Liver (tissue), 9 donors: ENCODE measurements around the gene ERAL1. TPM values are rescaled to one million over a fixed set of nuclear protein-coding genes. Genes with fewer than 3 reads are reported as not detected.

Source experiments
- DNase-seq: peaks from one replicate; pipeline ENCODE4 v3.0.0-alpha.2; 2017; ENCODE audit warnings: low spot score
- H3K27ac ChIP-seq, 2 donors: one replicate each; pipeline ENCODE4 v1.7.0; 2013; ENCODE audit warnings: inconsistent platforms in 2 of 2, low read length in 2 of 2, control low read depth in 1 of 2, low read depth in 1 of 2, mild to moderate bottlenecking in 1 of 2
- H3K27me3 ChIP-seq, 4 donors: one replicate each; pipeline versions ENCODE4 v1.6.1 to v1.7.0; 2013; ENCODE audit warnings: low read length in 3 of 4, inconsistent platforms in 1 of 4, mild to moderate bottlenecking in 1 of 4, moderate library complexity in 1 of 4; ENCODE audit not compliant: control insufficient read depth in 4 of 4, insufficient read depth in 4 of 4
- H3K36me3 ChIP-seq, 4 donors: one replicate each; pipeline versions ENCODE4 v1.6.1 to v1.7.0; 2013; ENCODE audit warnings: low read length in 3 of 4, mild to moderate bottlenecking in 3 of 4, low read depth in 1 of 4, moderate library complexity in 1 of 4; ENCODE audit not compliant: control insufficient read depth in 4 of 4, insufficient read depth in 3 of 4
- H3K4me1 ChIP-seq, 4 donors: one replicate each; pipeline versions ENCODE4 v1.6.1 to v1.7.0; 2013; ENCODE audit warnings: low read length in 3 of 4, mild to moderate bottlenecking in 3 of 4, moderate library complexity in 1 of 4; ENCODE audit not compliant: control insufficient read depth in 4 of 4, insufficient read depth in 4 of 4
- H3K4me3 ChIP-seq, 3 donors: one replicate each; pipeline versions ENCODE4 v1.6.1 to v1.7.0; 2013; ENCODE audit warnings: low read length in 3 of 3, control low read depth in 1 of 3, low read depth in 1 of 3, mild to moderate bottlenecking in 1 of 3
- H3K9ac ChIP-seq, 2 donors: one replicate each; pipeline ENCODE4 v1.7.0; 2013; ENCODE audit warnings: low read length in 2 of 2, mild to moderate bottlenecking in 2 of 2, moderate library complexity in 2 of 2, control low read depth in 1 of 2, low read depth in 1 of 2
- H3K9me3 ChIP-seq, 4 donors: one replicate each; pipeline versions ENCODE4 v1.6.1 to v1.7.0; 2013; ENCODE audit warnings: low read length in 3 of 4; ENCODE audit not compliant: control insufficient read depth in 4 of 4
- FOXA1 ChIP-seq: IDR thresholded peaks from 2 replicates; pipeline ENCODE4 v1.6.1; 2016; ENCODE audit warnings: antibody characterized with exemption
- HNF4A ChIP-seq, 2 donors: conservative IDR thresholded peaks; 2 replicates each; pipeline ENCODE4 v1.6.1; 2016; ENCODE audit warnings: antibody characterized with exemption in 2 of 2, mild to moderate bottlenecking in 2 of 2
- HNF4G ChIP-seq: IDR thresholded peaks from 2 replicates; pipeline ENCODE4 v1.6.1; 2016; ENCODE audit warnings: antibody characterized with exemption
- JUND ChIP-seq, 2 donors: IDR thresholded peaks; 2 replicates each; pipeline ENCODE4 v1.6.1; 2016; ENCODE audit warnings: antibody characterized with exemption in 2 of 2
- REST ChIP-seq: IDR thresholded peaks from 2 replicates; pipeline ENCODE4 v1.6.1; 2016; ENCODE audit warnings: antibody characterized with exemption, mild to moderate bottlenecking
- RXRA ChIP-seq, 2 donors: IDR thresholded peaks; 2 replicates each; pipeline ENCODE4 v1.6.1; 2017 to 2018; ENCODE audit warnings: antibody characterized with exemption in 2 of 2, mild to moderate bottlenecking in 1 of 2
- WGBS: extraction: QIAGEN DNeasy Blood & Tissue Kit; methylation state at CpG from one replicate; pipeline ENCODE4 v1.1.7; 2013; 5-methylcytosine and 5-hydroxymethylcytosine counted together
- polyA plus RNA-seq, 2 donors: library from polyadenylated mRNA; stranded (reverse) in 1 of 2; unstranded in 1 of 2; fragments of 200-250 nt in 1 of 2; fragments of >200 nt in 1 of 2; fragmentation: Nextera tagmentation in 1 of 2; extraction: Ambion mirVana in 1 of 2; gene quantifications; one replicate each; pipeline versions ENCODE4 v1.2.1 to v1.2.3, GENCODE V29; 2013 to 2015
- total RNA-seq, 2 donors: library from RNA; depleted of rRNA; stranded (reverse); fragments of >200 nt; gene quantifications; one replicate each; pipeline ENCODE4 v1.2.3, GENCODE V29; 2014
- TF ChIP-seq, protein P1 (sequence below): IDR thresholded peaks from 2 replicates; pipeline ENCODE4 v1.6.1; 2016; ENCODE audit warnings: antibody characterized with exemption
- donor health status: healthy.
- donor health status: healthy.
- donor health status: healthy.
- donor health status: healthy.
- donor health status: healthy.

The ERAL1 gene
- total and polyA plus RNA-seq, 4 donors = 17.3 to 34.5 (median 29.5) TPM

- H3K27me3 ChIP-seq = no peaks in the 10 kb centered on the region
- peaks cover 0 to 3% (median 0%) of the 10 kb centered on the region in 4 donors for H3K36me3 ChIP-seq
- H3K27ac ChIP-seq = no peak overlapping the region
- TF ChIP-seq HNF4G (no peak), FOXA1 (no peak), JUND (IDR thresholded peaks at IDR 0.05) (no peak), REST (no peak), HNF4A (conservative IDR thresholded peaks at IDR 0.05) (no peak)
- TF ChIP-seq, protein P1, sequence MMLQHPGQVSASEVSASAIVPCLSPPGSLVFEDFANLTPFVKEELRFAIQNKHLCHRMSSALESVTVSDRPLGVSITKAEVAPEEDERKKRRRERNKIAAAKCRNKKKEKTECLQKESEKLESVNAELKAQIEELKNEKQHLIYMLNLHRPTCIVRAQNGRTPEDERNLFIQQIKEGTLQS = no peak
- H3K4me1 ChIP-seq = peaks cover 11 to 34% (median 25%) of the 10 kb centered on the region in 4 donors
- whole genome bisulfite sequencing = 96% methylated on average over 5 of the region's 5 CpGs
- no peak overlapping the region for H3K9ac ChIP-seq
- H3K4me3 ChIP-seq = no peak overlapping the region
- H3K9me3 ChIP-seq = no peaks in the 10 kb centered on the region
- no peak for DNase-seq
These were observed 44.5 kb downstream of the ERAL1 start for GRCh38 chr17:28899212-28899815.

DNA sequence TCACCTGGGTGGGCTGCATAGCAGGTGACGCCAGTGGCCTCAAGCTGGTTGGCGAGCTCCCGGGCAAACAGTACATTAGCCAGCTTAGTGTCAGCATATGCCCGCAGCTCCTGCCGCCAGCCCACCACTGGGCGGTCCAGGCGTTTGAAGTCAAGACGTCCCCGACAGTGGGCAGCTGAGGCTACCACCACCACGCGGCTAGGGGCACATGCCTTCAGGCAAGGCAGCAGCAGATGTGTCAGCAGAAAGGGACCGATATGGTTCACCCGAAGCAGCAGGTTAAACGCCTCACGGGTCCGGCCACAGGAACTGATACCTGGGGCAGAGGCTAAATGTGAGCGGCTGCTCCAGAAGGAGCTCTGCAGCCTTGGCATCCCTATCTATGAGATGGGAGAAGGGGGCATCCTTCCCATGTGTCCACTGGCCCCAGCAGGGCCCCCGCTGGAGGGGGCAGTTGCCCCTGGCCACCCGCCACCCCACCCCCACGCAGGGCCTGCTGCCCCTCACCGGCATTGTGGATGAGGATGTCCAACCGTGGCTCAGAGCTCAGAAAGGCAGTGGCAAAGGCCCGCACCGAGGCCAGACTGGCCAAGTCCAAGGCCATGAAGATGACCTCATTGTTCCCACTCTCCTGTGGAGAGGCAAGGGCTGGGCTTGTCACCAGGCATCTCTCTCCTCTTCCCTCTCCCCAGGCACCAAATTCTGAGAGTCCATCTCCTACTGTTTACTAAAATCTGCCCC lies 46.3 kb downstream of the ERAL1 start:
- H3K36me3 ChIP-seq = peaks cover 0 to 4% (median under 1%) of the 10 kb centered on the region in 4 donors
- H3K9ac ChIP-seq = no peak overlapping the region
- H3K4me3 ChIP-seq = no peak overlapping the region
- 91% methylated on average over 24 of the region's 24 CpGs for WGBS
- H3K4me1 ChIP-seq = peaks cover 8 to 28% (median 21%) of the 10 kb centered on the region in 4 donors
- no peak for TF ChIP-seq JUND (IDR thresholded peaks at IDR 0.05)
- TF ChIP-seq HNF4A (conservative IDR thresholded peaks at IDR 0.05) = peak in 1 of 2 donors; percentile 4
- H3K27me3 ChIP-seq = no peaks in the 10 kb centered on the region
- H3K27ac ChIP-seq = no peak overlapping the region
- DNase-seq = no peak
- H3K9me3 ChIP-seq = no peaks in the 10 kb centered on the region

DNA sequence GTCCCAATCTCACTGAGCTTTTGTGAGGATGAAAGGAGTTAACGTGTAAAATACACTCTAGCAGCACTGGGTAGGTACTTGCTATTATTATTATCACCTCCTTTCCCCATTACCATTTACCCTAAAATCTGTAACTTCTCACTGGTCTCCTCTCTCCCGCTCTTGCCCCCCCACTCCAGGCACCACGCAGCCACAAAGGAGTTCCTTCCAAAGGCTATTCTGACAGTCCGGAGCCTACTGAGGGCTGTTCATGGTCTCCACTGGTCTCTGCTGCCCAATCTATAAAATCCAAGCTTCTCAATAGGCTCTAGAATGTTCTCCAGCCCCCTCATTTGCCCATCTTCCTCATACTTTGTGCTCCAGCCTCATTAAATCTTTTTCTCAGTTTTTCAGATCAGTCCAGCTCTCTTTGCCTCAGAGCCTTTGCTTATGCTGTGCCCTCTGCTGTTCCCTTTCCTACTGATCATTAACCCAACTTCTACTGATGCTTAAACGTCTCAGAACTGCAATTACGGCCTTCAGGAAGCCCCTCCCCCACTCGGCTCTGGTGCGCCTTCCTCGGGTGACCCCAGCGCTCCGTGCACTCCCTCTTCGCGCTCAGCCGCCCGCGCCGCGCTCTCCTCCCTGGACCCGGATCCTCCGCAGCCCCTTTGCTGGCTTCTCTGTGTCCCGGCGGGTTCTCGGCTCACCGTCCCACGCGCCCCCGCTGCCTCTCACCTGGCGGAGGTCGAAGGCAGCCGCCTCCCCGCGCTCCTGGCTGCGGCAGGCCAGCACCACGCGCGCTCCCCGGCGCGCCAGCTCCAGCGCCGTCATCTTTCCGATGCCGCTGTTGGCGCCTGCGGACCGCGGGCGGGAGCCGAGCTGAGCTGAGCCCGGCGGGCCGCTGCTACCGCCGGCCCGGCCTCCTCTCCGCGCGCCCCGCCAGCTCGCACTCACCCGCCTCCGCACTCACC lies 47.3 kb downstream of the ERAL1 start:
- Histone ChIP-seq H3K9me3 (no peaks in the 10 kb centered on the region), H3K4me1 (peaks cover 8 to 25% (median 18%) of the 10 kb centered on the region in 4 donors)

More for the DNA sequence above, 47.3 kb downstream of the ERAL1 start:
- no peak for TF ChIP-seq HNF4A (conservative IDR thresholded peaks at IDR 0.05)
- TF ChIP-seq RXRA (IDR thresholded peaks at IDR 0.05) = peak; percentile 21 to 24
- H3K9ac ChIP-seq = peak overlapping the region in 1 of 2 donors; percentile 28
- peak overlapping the region; percentile 83 to 84 for H3K27ac ChIP-seq
- H3K27me3 ChIP-seq = no peaks in the 10 kb centered on the region
- H3K4me3 ChIP-seq = peak overlapping the region; percentile 56 to 79 (median 76)
- peak; percentile 62 for DNase-seq
- 6% methylated on average over 62 of the region's 62 CpGs for WGBS
- H3K36me3 ChIP-seq = peaks cover under 1 to 11% (median 8%) of the 10 kb centered on the region in 4 donors
